Measurements from ENCODE around the gene PDIK1L. TPM values are rescaled to one million over a fixed set of nuclear protein-coding genes. Genes with fewer than 3 reads are reported as not detected.

The PDIK1L gene
- total and polyA plus RNA-seq, 5 donors = 1.1 to 5.2 (median 4.5) TPM

DNA sequence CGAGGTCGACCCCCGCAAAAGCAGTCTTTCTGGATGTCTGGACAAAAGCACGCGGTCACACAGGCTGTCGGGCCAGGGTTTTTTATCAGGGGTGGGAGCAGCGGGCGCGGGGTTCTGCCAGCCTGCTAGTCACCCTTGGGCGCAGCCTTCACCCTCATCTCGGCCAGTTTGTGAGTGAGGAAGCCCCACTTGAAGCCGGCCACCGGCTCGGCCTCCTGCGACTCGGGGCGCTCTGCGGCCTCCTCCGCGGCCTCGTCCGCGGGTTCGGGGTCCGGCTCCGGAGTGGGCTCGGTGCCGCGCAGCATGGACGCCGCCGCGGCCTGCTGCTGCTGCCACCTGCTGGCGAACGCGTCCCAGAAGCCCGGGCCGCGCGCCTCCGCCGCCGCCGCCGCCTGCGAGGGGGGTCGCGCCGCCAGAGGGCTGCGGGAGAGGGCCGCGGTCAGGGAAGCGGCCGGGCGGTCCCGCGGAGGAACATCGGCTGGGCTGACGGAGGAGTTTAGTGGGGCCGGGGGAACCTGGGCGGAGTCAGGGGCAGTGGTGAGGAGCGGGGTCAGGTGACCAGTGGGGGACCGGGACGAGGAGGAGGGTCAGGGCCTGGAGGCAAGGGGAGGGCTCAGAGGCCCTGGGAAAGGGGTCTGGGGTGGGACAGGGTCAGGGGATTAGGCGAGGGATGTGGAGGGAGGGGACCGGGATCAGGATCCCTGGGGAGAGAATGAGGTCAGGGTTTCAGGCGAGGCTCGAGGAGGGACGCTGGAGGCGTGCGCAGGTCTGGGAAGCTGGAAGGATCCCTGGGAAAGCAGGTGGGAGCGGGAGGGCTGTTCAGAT is 52.6 kb downstream of the PDIK1L start:
- Histone ChIP-seq H3K27me3 (ENCODE audit: control insufficient read depth, insufficient read depth) (no peaks in the 10 kb centered on the region), H3K27ac (ENCODE audit: low read length) (peak overlapping the region; percentile 14), H3K4me3 (ENCODE audit: low read length) (peak overlapping the region; percentile 15), H3K4me1 (ENCODE audit: control insufficient read depth, insufficient read depth, low read length) (peaks cover 3% of the 10 kb centered on the region), H3K9me3 (ENCODE audit: control insufficient read depth, low read length) (no peaks in the 10 kb centered on the region)
- peak; percentile 14 to 34 for ATAC-seq
- intact Hi-C loops (cut with DNase I) = loop anchor here in 3 of 4 donors (5.0 to 10.0 kb wide), 3 partner anchors 52 to 161 kb away; partner anchors contain the start of genes PDIK1L (in 2 of the 3) and CEP85 (in 1 of the 3)
- 11% methylated on average over 72 of the region's 72 CpGs for WGBS
- DNase-seq = peak; percentile 42 to 85 (median 81)

DNA sequence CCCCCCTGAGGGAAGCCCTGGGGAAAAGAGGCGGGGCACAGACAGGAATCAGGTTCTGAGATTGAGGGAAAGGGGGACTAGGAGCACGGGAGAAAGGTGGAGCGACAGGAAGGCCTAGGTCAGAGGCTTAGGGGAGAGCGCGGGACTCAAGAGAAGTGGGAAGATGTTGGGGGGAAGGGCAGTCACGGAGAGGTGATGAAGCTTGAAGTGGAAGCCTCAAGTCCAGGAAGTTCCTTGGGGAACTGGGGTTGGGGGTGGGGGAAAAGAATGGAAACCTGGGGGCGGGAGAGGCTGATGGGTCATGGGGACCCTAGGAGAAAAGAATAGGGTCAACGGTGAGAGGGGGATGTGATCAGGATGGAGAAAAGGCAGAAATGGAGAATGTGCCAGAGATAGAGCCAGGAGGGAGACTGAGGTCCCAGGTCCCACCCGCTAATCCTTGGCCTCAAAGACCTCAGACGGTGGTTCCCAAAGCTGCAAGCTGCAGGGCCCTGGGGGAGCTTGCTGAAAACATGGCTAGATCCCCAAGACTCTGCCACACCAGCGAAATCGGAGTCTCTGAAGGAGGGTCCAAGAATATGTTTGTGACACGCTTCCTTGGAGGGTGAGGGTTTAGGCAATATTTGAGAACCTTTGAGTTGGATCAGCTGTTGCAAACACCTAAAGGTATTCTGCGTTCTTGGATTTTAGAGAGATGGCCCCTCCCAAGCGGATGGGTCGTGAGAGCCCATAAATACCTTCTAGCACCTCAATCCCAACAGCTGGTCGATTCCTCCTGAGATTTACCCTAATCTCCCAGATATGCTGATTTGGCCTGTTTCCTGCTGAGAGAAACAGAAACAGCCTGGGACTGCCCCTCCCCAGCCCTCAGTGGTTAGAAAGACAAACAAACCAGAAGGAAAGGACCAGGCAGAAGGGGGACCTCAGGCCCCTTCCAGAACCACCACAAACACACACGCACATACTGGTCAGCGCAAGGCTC is 53.5 kb downstream of the PDIK1L start:
- no peak for ATAC-seq
- intact Hi-C loops (cut with DNase I) = loop anchor here in 3 of 4 donors (5.0 to 10.0 kb wide), 3 partner anchors 53 to 160 kb away; partner anchors contain the start of genes PDIK1L (in 2 of the 3) and CEP85 (in 1 of the 3)
- Histone ChIP-seq H3K4me1 (ENCODE audit: control insufficient read depth, insufficient read depth, low read length) (no peaks in the 10 kb centered on the region), H3K27me3 (ENCODE audit: control insufficient read depth, insufficient read depth) (no peaks in the 10 kb centered on the region), H3K27ac (ENCODE audit: low read length) (peak overlapping the region; percentile 6), H3K4me3 (ENCODE audit: low read length) (no peak overlapping the region), H3K9me3 (ENCODE audit: control insufficient read depth, low read length) (no peaks in the 10 kb centered on the region)
- WGBS = 67% methylated on average over 19 of the region's 19 CpGs
- DNase-seq = peak in 1 of 3 donors; percentile 11

DNA sequence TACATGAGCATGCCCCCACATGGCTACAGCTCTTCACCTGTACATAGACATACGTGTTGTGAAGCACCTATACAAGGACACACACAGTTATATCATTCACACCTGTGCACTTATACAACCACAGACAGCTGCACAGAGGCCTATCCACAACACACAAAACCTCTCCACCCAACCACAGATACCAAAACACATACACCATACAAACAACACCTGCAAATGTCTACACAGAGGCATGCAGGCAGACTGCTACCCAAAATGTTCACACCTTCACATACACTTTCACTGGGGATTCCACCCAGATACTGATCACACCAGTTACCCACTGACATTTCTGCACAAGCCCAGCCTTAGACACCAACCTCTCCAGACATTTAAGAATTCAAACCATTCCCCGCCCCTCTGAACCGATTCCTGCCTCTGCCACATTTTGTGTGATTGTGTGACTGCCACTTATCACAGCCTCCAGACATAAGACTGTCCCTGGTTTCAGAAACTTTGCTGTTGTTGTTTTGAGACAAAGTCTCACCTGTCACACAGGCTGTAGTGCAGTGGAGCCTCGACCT is 55.2 kb downstream of the PDIK1L start:
- DNase-seq (no peak), ATAC-seq (no peak)
- Histone ChIP-seq H3K9me3 (ENCODE audit: control insufficient read depth, low read length) (no peaks in the 10 kb centered on the region), H3K27me3 (ENCODE audit: control insufficient read depth, insufficient read depth) (no peaks in the 10 kb centered on the region), H3K27ac (ENCODE audit: low read length) (no peak overlapping the region), H3K4me1 (ENCODE audit: control insufficient read depth, insufficient read depth, low read length) (peaks cover 2% of the 10 kb centered on the region), H3K4me3 (ENCODE audit: low read length) (no peak overlapping the region)
- intact Hi-C loops (cut with DNase I) = loop anchor here in 2 of 4 donors (10.0 kb wide), 2 partner anchors 68 to 158 kb away; partner anchors contain the start of gene CEP85 (in 1 of the 2)
- 85% methylated on average over 4 of the region's 4 CpGs for WGBS

DNA sequence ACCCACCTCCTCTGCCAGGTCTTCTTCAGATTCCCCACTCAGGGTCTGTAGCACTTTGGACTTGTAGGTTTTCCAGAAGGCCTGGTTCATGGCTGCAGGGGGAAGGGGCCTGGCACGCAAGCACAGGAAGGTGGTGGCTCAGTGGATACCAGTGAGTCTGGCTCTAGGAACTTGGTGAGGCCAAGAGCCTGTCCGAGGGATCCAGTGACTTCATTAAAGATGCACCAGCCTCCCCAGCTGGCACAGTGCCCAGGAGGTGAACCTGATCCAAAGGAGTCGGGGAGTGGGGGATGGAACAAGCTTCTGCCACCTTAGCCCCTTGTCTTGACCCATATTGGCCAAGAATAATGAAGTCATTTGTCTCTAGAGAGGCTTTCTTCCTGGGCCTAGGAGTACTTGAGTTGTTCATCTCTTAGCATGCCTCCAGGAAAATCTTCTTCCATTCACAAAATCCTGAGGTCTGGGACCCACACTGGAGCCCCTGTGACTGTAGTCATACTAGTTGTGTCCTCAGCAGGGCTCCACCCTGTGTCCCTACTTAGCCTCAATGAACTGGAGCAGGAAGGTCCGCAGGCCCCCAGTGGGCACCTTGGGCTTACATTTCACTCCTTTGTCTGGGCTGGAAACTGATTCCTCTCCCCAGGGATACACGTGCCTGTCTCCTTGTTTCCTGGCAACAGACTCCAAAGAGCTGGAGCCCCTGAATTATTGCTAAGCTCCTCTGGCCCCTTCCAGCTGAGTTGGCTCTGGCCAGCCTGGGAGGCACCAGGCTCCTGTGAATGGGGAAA is 57.0 kb downstream of the PDIK1L start, which contains the start of gene C1orf232:
TSS of gene C1orf232 (minus strand) at position 554 of the 788 bp plus-strand sequence. CDS start at position 90, 464 bp downstream.
- no peaks in the 10 kb centered on the region for H3K27me3 ChIP-seq (ENCODE audit: control insufficient read depth, insufficient read depth)
- ATAC-seq (no peak), DNase-seq (peak in 2 of 3 donors; percentile 60 to 64)
- peak within 1 kb of the TSS; percentile 68 for H3K4me3 ChIP-seq (ENCODE audit: low read length)
- H3K27ac ChIP-seq (ENCODE audit: low read length) = peak within 1 kb of the TSS; percentile 39
- intact Hi-C loops (cut with DNase I) = loop anchor here in 2 of 4 donors (10.0 kb wide), 2 partner anchors 66 to 156 kb away; partner anchors contain the start of gene CEP85 (in 1 of the 2)
- H3K9me3 ChIP-seq (ENCODE audit: control insufficient read depth, low read length) = no peaks in the 10 kb centered on the region
- WGBS = 54% methylated on average over 5 of the region's 5 CpGs
- H3K4me1 ChIP-seq (ENCODE audit: control insufficient read depth, insufficient read depth, low read length) = peaks cover 2% of the 10 kb centered on the region

DNA sequence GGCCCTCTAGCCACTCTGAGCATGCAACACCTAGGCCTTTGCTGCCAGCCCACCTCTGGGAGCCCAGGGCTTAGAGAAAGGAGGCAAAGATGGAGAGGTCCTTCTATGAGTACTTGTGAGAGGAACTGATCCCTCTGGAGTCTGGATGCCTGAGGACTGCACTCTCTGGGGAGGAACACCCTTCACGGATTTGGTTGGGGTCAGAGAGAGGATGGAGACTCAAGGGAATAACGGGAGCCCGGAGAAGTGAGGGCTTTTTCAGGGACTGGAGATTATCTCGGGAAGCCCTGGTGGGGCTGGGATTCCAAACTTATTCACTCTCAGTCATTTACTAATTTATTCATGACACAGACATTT is 57.6 kb downstream of the PDIK1L start:
- intact Hi-C loops (cut with DNase I) = loop anchor here in 2 of 4 donors (10.0 kb wide), 2 partner anchors 66 to 156 kb away; partner anchors contain the start of gene CEP85 (in 1 of the 2)
- DNase-seq (no peak), ATAC-seq (no peak)
- Histone ChIP-seq H3K27ac (ENCODE audit: low read length) (no peak overlapping the region), H3K9me3 (ENCODE audit: control insufficient read depth, low read length) (no peaks in the 10 kb centered on the region), H3K27me3 (ENCODE audit: control insufficient read depth, insufficient read depth) (no peaks in the 10 kb centered on the region), H3K4me1 (ENCODE audit: control insufficient read depth, insufficient read depth, low read length) (peaks cover 2% of the 10 kb centered on the region), H3K4me3 (ENCODE audit: low read length) (peak overlapping the region; percentile 68)
- WGBS = 29% methylated on average over 4 of the region's 4 CpGs

DNA sequence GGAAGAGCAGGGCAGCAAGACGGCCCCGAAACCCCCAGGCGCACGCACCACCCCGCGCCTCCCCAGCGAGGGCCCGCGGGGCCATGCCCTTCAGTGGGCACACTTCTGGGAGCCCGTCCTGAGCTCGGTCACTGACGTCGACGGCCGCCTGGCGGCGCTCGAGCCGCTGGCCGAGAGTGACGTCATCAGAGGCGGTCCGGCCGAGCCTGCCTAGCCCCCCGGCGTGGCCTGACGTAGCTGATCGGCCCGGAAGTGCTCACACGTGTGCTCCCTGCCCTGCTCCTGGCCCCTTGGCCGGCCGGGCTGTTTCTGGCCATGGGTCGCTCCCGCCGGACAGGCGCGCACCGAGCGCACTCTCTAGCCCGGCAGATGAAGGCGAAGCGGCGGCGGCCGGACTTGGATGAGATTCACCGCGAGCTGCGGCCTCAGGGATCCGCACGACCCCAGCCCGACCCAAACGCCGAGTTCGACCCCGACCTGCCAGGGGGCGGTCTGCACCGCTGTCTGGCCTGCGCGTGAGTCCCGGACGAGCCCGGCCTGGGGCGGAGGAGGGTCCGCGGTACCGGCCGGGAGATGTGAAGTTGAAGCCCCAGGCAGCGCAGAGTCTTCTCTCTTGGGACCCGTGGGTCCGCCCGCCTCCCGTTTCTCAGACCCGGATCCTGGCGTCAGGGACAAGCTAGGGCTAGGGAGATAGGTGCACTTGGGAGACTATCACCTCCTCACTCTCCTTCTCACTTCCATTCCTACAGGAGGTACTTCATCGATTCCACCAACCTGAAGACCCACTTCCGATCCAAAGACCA is 58.2 kb downstream of the PDIK1L start, which contains the start of gene ZNF593:
TSS of gene ZNF593 (plus strand) at position 240 of the 803 bp plus-strand sequence. CDS start at position 316, 76 bp downstream.
- ATAC-seq = peak; percentile 97
- no peaks in the 10 kb centered on the region for H3K27me3 ChIP-seq (ENCODE audit: control insufficient read depth, insufficient read depth)
- intact Hi-C loops (cut with DNase I) = loop anchor here in 2 of 4 donors (10.0 kb wide), 2 partner anchors 65 to 155 kb away; partner anchors contain the start of gene CEP85 (in 1 of the 2)
- H3K9me3 ChIP-seq (ENCODE audit: control insufficient read depth, low read length) = no peaks in the 10 kb centered on the region
- under 1% methylated on average over 76 of the region's 76 CpGs for WGBS
- peaks cover 2% of the 10 kb centered on the region for H3K4me1 ChIP-seq (ENCODE audit: control insufficient read depth, insufficient read depth, low read length)
- peak within 1 kb of the TSS; percentile 68 for H3K4me3 ChIP-seq (ENCODE audit: low read length)
- peak; percentile 95 to 97 (median 97) for DNase-seq
- peak within 1 kb of the TSS; percentile 39 for H3K27ac ChIP-seq (ENCODE audit: low read length)

DNA sequence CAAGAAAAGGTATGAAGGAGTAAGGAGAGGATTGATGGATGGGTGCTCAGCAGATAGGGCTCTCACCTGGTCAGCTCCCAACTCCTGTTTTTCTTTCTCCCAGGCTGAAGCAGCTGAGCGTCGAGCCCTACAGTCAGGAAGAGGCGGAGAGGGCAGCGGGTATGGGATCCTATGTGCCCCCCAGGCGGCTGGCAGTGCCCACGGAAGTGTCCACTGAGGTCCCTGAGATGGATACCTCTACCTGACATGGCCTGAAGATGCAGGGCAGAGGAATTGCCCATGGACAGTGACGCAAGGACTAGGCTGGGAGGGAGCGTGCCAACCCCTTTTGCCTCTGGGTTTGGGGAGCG is 58.8 kb downstream of the PDIK1L start:
- no peak for ATAC-seq
- no peaks in the 10 kb centered on the region for H3K9me3 ChIP-seq (ENCODE audit: control insufficient read depth, low read length)
- intact Hi-C loops (cut with DNase I) = no loop called here
- peaks cover 2% of the 10 kb centered on the region for H3K4me1 ChIP-seq (ENCODE audit: control insufficient read depth, insufficient read depth, low read length)
- peak overlapping the region; percentile 68 for H3K4me3 ChIP-seq (ENCODE audit: low read length)
- DNase-seq = peak in 1 of 3 donors; percentile 41
- no peaks in the 10 kb centered on the region for H3K27me3 ChIP-seq (ENCODE audit: control insufficient read depth, insufficient read depth)
- no peak overlapping the region for H3K27ac ChIP-seq (ENCODE audit: low read length)
- WGBS = 75% methylated on average over 9 of the region's 9 CpGs

DNA sequence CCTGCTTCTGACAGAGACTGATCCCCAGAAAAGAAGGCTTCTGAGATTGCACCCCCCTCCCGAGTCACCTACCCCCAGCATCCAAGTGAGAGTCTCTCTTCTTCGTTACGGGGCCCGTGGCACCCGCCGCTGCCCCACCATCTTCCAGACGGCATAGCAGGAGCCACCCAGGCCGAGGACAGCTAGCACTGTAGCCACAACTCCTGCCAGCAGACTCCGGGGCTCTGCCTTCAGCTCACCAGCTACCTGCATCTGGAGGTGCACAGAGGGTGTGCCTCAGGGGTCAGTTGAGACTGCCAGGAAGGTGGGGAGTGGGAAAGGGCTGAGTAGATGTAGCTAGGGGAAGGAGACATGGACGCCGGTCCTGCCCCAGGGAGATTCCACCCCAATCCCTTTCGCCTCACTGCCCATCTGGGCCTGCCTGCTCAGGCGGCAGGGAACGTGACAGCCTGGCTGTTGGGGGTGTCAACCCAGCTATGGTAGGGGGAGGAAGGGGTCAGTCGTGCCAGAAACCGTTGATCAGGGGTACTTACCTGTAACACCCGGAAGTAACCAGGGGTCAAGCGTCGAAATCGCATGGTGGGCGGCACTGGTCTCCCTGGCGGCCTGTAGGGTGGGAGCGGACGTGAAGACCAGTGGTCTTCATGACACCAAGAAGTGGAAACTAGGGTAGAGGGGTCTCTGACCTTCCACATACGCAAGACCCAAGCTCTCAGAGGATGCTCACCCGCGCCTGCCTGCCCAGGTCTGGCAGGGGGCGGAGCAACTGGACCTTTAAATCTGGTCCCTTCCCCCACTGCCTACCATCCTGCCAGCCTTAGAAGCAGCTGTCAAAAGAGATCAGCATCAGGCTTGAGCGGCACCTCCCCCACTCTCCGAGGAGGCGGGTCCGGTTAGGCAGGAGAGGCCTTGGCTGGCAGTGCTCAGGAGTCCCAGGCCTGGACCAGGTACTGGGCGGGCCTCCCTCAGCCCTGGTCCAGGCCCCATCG is 59.8 kb downstream of the PDIK1L start, which contains the start of gene ZNF593OS:
TSS of gene ZNF593OS (minus strand) at position 749 of the 989 bp plus-strand sequence. CDS start at position 578, 171 bp downstream.
- intact Hi-C loops (cut with DNase I) = no loop called here
- no peak within 1 kb of the TSS for H3K27ac ChIP-seq (ENCODE audit: low read length)
- H3K9me3 ChIP-seq (ENCODE audit: control insufficient read depth, low read length) = no peaks in the 10 kb centered on the region
- WGBS = 92% methylated on average over 34 of the region's 34 CpGs
- peak in 2 of 3 donors; percentile 40 to 63 for DNase-seq
- ATAC-seq = no peak
- H3K27me3 ChIP-seq (ENCODE audit: control insufficient read depth, insufficient read depth) = no peaks in the 10 kb centered on the region
- H3K4me1 ChIP-seq (ENCODE audit: control insufficient read depth, insufficient read depth, low read length) = peaks cover 2% of the 10 kb centered on the region
- no peak within 1 kb of the TSS for H3K4me3 ChIP-seq (ENCODE audit: low read length)
